Activated T-cell treated with anti-CD3 and anti-CD28 coated beads, Interleukin-2, amount 50 U/mL, for 48 hours (primary cell): Measurements from ENCODE around the gene NPHP1.
"Not testable (repeated sequence)": the region's sequence is repeated elsewhere in the genome, so short reads cannot be mapped to it uniquely, and the experiment has no call there.

Source experiments
- DNase-seq, 2 experiments: peaks; one replicate each; pipeline ENCODE4 v3.0.0-alpha.2; 2020

NPHP1 gene

GRCh38 chr2:110197452-110197851 lies 7.4 kb downstream of the NPHP1 start:
- no peak for DNase-seq

- not testable (repeated sequence) for DNase-seq
Measured at GRCh38 chr2:110190169-110190568, 14.6 kb downstream of the NPHP1 start.

- DNase-seq = no peak
Measured at GRCh38 chr2:110182449-110182848, 22.4 kb downstream of the NPHP1 start.

GRCh38 chr2:110180036-110180435 lies 24.8 kb downstream of the NPHP1 start:
- DNase-seq = no peak

- no peak for DNase-seq
Measured at GRCh38 chr2:110173523-110173922, 31.3 kb downstream of the NPHP1 start.

- DNase-seq = no peak
Measured at GRCh38 chr2:110172506-110172905, 32.3 kb downstream of the NPHP1 start.

GRCh38 chr2:110170102-110170501 lies 34.7 kb downstream of the NPHP1 start:
- no peak for DNase-seq

GRCh38 chr2:110167326-110168000 lies 37.4 kb downstream of the NPHP1 start:
- no peak for DNase-seq

GRCh38 chr2:110166266-110166665 lies 38.5 kb downstream of the NPHP1 start:
- no peak for DNase-seq

GRCh38 chr2:110157153-110157793 lies 47.5 kb downstream of the NPHP1 start:
- no peak for DNase-seq

GRCh38 chr2:110154828-110155227 lies 50.0 kb downstream of the NPHP1 start:
- not testable (repeated sequence) for DNase-seq

- DNase-seq = not testable (repeated sequence)
Measured at GRCh38 chr2:110154188-110154587, 50.6 kb downstream of the NPHP1 start.

- DNase-seq = no peak
Measured at GRCh38 chr2:110153416-110153815, 51.4 kb downstream of the NPHP1 start.

- no peak for DNase-seq
Measured at GRCh38 chr2:110152943-110153342, 51.9 kb downstream of the NPHP1 start.

- DNase-seq = no peak
Measured at GRCh38 chr2:110149330-110150220, 55.2 kb downstream of the NPHP1 start.

GRCh38 chr2:110146945-110147332 lies 57.9 kb downstream of the NPHP1 start:
- DNase-seq = no peak

- no peak for DNase-seq
Measured at GRCh38 chr2:110146183-110146944, 58.4 kb downstream of the NPHP1 start.

GRCh38 chr2:110143982-110144381 lies 60.8 kb downstream of the NPHP1 start:
- DNase-seq = no peak

- DNase-seq = no peak
Measured at GRCh38 chr2:110140401-110140800, 64.4 kb downstream of the NPHP1 start.

- no peak for DNase-seq
Measured at GRCh38 chr2:110134025-110134424, 70.8 kb downstream of the NPHP1 start.

- DNase-seq = no peak
Measured at GRCh38 chr2:110131166-110131565, 73.6 kb downstream of the NPHP1 start.

- DNase-seq = no peak
Measured at GRCh38 chr2:110130757-110131156, 74.1 kb downstream of the NPHP1 start.

GRCh38 chr2:110126906-110127305 lies 77.9 kb downstream of the NPHP1 start:
- no peak for DNase-seq
